Measurements from ENCODE around the gene TRIM4.
"Not testable (repeated sequence)": the region's sequence is repeated elsewhere in the genome, so short reads cannot be mapped to it uniquely, and the experiment has no call there.

The TRIM4 gene

GRCh38 chr7:99919814-99920112 lies 433 bp upstream of the TRIM4 start:
- DNase-seq, result no peak

GRCh38 chr7:99910976-99911375 lies 8.4 kb downstream of the TRIM4 start:
- no peak for DNase-seq

GRCh38 chr7:99901581-99901980 lies 17.7 kb downstream of the TRIM4 start:
- no peak for DNase-seq

GRCh38 chr7:99899830-99900519 lies 19.4 kb downstream of the TRIM4 start:
- DNase-seq, result no peak

- DNase-seq, result no peak
Observed at GRCh38 chr7:99898836-99899235, 20.5 kb downstream of the TRIM4 start.

GRCh38 chr7:99898023-99898357 lies 21.3 kb downstream of the TRIM4 start:
- no peak for DNase-seq

GRCh38 chr7:99897322-99898022 lies 21.9 kb downstream of the TRIM4 start:
- no peak for DNase-seq

GRCh38 chr7:99894738-99895137 lies 24.6 kb downstream of the TRIM4 start:
- DNase-seq, result no peak

- no peak for DNase-seq
Observed at GRCh38 chr7:99893280-99893679, 26.1 kb downstream of the TRIM4 start.

- not testable (repeated sequence) for DNase-seq
Observed at GRCh38 chr7:99890348-99890747, 29.0 kb downstream of the TRIM4 start.

GRCh38 chr7:99888366-99888765 lies 31.0 kb downstream of the TRIM4 start:
- DNase-seq, result not testable (repeated sequence)

- DNase-seq, result no peak
Observed at GRCh38 chr7:99881370-99881769, 38.0 kb downstream of the TRIM4 start.

GRCh38 chr7:99876933-99877332 lies 42.4 kb downstream of the TRIM4 start, which contains the start of gene OR2AE1:
OR2AE1 (minus strand) TSS chr7:99877033; CDS start chr7:99877033, 0 bp downstream.
- DNase-seq, result no peak

- no peak for DNase-seq
Observed at GRCh38 chr7:99876491-99876890, 42.8 kb downstream of the TRIM4 start.

GRCh38 chr7:99868246-99868645 lies 51.1 kb downstream of the TRIM4 start:
- DNase-seq, result no peak

- DNase-seq, result not testable (repeated sequence)
Observed at GRCh38 chr7:99867477-99867876, 51.9 kb downstream of the TRIM4 start.

- DNase-seq, result no peak
Observed at GRCh38 chr7:99863847-99864440, 55.4 kb downstream of the TRIM4 start.

GRCh38 chr7:99860281-99861127 lies 58.8 kb downstream of the TRIM4 start:
- no peak for DNase-seq

GRCh38 chr7:99855236-99855635 lies 64.1 kb downstream of the TRIM4 start:
- no peak for DNase-seq

GRCh38 chr7:99848420-99849216 lies 70.7 kb downstream of the TRIM4 start:
- no peak for DNase-seq

GRCh38 chr7:99844328-99844727 lies 75.0 kb downstream of the TRIM4 start:
- DNase-seq, result no peak

- no peak for DNase-seq
Observed at GRCh38 chr7:99843808-99844207, 75.5 kb downstream of the TRIM4 start.

- no peak for DNase-seq
Observed at GRCh38 chr7:99842926-99843325, 76.4 kb downstream of the TRIM4 start.
